DOHH2 (cell line): Measurements from ENCODE around the gene DGKB.

Experiments used
- H3F3A ChIP-seq: fragments of 200-600 bp; sonication (generic), shearing (Covaris generic); 2 replicates; pipeline ENCODE4 v1.6.0; 2016; ENCODE audit warnings: antibody characterized with exemption, mild to moderate bottlenecking; ENCODE audit not compliant: control insufficient read depth, insufficient read depth
- H3K27ac ChIP-seq: fragments of 200-600 bp; sonication (generic); 2 replicates; pipeline ENCODE4 v1.5.1; 2014; ENCODE audit warnings: low read depth, mild to moderate bottlenecking, low read length, moderate library complexity
- H3K27me3 ChIP-seq: fragments of 200-600 bp; sonication (generic); 2 replicates; pipeline ENCODE4 v1.6.1; 2014; ENCODE audit warnings: mild to moderate bottlenecking, low read length, mixed read lengths; ENCODE audit not compliant: control insufficient read depth
- H3K36me3 ChIP-seq: fragments of 200-600 bp; sonication (generic); 2 replicates; pipeline ENCODE4 v1.6.1; 2014; ENCODE audit warnings: mild to moderate bottlenecking, low read length, moderate library complexity, mixed read lengths; ENCODE audit not compliant: control insufficient read depth
- H3K4me1 ChIP-seq: fragments of 200-600 bp; sonication (generic); 2 replicates; pipeline ENCODE4 v1.6.1; 2014; ENCODE audit warnings: mild to moderate bottlenecking, low read length, mixed read lengths; ENCODE audit not compliant: control insufficient read depth
- H3K4me2 ChIP-seq: fragments of 200-600 bp; sonication (generic); 2 replicates; pipeline ENCODE4 v1.6.0; 2014; ENCODE audit warnings: mild to moderate bottlenecking, low read length, moderate library complexity
- H3K4me3 ChIP-seq: fragments of 200-600 bp; sonication (generic); 2 replicates; pipeline ENCODE4 v1.5.1; 2014; ENCODE audit warnings: mild to moderate bottlenecking, low read length, mixed read lengths
- H3K79me2 ChIP-seq: fragments of 200-600 bp; sonication (generic); 2 replicates; pipeline ENCODE4 v1.6.1; 2014; ENCODE audit warnings: mild to moderate bottlenecking, low read length, mixed read lengths; ENCODE audit not compliant: control insufficient read depth
- H3K9me2 ChIP-seq: fragments of 200-600 bp; sonication (generic); replicated peaks from 2 replicates; pipeline ENCODE4 v1.6.1; 2014; ENCODE audit warnings: mild to moderate bottlenecking, low read length, mixed read lengths; ENCODE audit not compliant: control insufficient read depth
- H3K9me3 ChIP-seq: fragments of 200-600 bp; sonication (generic); 2 replicates; pipeline ENCODE4 v1.6.1; 2014; ENCODE audit warnings: antibody characterized with exemption, low read length, mixed read lengths; ENCODE audit not compliant: control insufficient read depth, insufficient read depth
- H4K20me1 ChIP-seq: fragments of 200-600 bp; sonication (generic); 2 replicates; pipeline ENCODE4 v1.6.0; 2014; ENCODE audit warnings: low read depth, mild to moderate bottlenecking, antibody characterized with exemption, low read length, moderate library complexity; ENCODE audit not compliant: control insufficient read depth, insufficient read depth
- EZH2phosphoT487 ChIP-seq: fragments of 200-600 bp; sonication (generic); IDR thresholded peaks from 2 replicates; pipeline ENCODE4 v1.6.1; 2017; ENCODE audit warnings: borderline replicate concordance, mild to moderate bottlenecking, antibody characterized with exemption, low read length, moderate library complexity, mixed read lengths
- TF ChIP-seq, protein P1 (sequence below): fragments of 200-600 bp; sonication (generic); IDR thresholded peaks from one replicate; pipeline ENCODE4 v1.5.1; 2014; ENCODE audit warnings: antibody characterized with exemption, mild to moderate bottlenecking, low read depth, low read length; ENCODE audit not compliant: poor library complexity, severe bottlenecking

Gene DGKB

DNA sequence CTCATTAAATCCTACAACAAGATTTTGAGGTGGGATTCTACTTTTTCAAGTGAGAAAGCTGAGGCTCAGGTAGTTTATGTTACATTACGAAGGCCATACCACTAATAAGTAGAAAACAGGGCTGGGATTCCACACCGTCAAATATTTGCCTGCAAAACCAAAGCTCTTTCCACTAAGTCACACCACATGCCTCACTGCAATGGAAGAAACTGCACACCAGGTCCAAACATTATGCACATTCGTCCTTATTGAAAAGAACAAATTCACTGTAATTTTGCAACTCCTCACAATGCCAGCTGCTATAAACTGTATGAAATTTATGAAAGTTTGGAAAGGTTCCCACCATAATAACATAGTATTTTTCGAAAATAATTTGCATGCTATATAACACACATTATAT, 66.5 kb downstream of the DGKB start:
- no peak overlapping the region for H3K4me2 ChIP-seq
- H3K27me3 ChIP-seq: no peaks in the 10 kb centered on the region
- H3K9me2 ChIP-seq: no peaks in the 10 kb centered on the region
- H4K20me1 ChIP-seq: no peaks in the 10 kb centered on the region
- no peaks in the 10 kb centered on the region for H3K79me2 ChIP-seq
- H3K4me3 ChIP-seq: no peak overlapping the region
- H3K4me1 ChIP-seq: no peaks in the 10 kb centered on the region
- no peaks in the 10 kb centered on the region for H3F3A ChIP-seq
- H3K9me3 ChIP-seq: no peaks in the 10 kb centered on the region
- no peak for TF ChIP-seq EZH2phosphoT487
- TF ChIP-seq, protein P1, sequence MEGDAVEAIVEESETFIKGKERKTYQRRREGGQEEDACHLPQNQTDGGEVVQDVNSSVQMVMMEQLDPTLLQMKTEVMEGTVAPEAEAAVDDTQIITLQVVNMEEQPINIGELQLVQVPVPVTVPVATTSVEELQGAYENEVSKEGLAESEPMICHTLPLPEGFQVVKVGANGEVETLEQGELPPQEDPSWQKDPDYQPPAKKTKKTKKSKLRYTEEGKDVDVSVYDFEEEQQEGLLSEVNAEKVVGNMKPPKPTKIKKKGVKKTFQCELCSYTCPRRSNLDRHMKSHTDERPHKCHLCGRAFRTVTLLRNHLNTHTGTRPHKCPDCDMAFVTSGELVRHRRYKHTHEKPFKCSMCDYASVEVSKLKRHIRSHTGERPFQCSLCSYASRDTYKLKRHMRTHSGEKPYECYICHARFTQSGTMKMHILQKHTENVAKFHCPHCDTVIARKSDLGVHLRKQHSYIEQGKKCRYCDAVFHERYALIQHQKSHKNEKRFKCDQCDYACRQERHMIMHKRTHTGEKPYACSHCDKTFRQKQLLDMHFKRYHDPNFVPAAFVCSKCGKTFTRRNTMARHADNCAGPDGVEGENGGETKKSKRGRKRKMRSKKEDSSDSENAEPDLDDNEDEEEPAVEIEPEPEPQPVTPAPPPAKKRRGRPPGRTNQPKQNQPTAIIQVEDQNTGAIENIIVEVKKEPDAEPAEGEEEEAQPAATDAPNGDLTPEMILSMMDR: no peak
- no peaks in the 10 kb centered on the region for H3K36me3 ChIP-seq
- no peak overlapping the region for H3K27ac ChIP-seq

DNA sequence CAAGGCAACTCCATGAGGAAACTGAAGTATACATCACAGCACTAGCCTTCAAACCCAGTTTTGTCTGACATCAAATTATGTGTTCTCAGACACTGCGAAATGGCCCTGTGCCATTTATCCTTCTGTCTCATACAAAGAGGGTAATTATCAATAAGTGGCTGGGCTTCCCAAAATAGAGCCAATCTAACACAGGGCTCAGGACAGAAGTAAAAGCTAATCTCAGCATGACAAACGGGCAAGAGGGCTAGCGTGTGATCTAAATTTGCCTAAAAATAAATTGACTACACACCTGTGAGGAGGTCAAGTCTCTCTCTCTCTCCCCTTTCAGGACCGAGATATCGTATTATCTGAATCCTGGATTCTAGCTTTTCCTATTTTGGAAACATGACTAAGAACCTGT, 67.2 kb downstream of the DGKB start:
- Histone ChIP-seq H3K27ac (no peak overlapping the region), H3K9me2 (no peaks in the 10 kb centered on the region), H3K4me2 (no peak overlapping the region), H3K4me3 (no peak overlapping the region), H3F3A (no peaks in the 10 kb centered on the region), H3K9me3 (no peaks in the 10 kb centered on the region), H3K36me3 (no peaks in the 10 kb centered on the region), H3K79me2 (no peaks in the 10 kb centered on the region), H3K27me3 (no peaks in the 10 kb centered on the region), H3K4me1 (no peaks in the 10 kb centered on the region), H4K20me1 (no peaks in the 10 kb centered on the region)
- TF ChIP-seq EZH2phosphoT487: no peak
- TF ChIP-seq, protein P1: no peak

DNA sequence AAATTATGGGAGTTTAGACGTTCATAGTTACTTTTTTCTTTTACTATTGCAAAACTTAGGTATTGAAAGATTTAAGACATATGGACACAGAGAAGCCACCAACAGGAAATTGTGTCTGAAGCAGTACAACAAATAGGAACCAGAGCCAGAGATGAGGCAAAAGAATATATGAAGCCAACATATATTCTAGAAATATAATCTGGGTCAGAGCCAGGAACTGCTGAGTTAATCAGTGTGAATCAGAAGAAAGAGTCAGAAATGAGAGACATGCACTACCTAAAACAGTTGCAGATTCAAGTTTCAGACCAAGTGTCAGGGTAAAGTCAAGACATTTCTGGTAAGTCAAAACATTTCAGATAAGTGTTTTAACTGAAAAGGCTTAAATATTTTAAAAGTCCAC, 67.7 kb downstream of the DGKB start:
- Histone ChIP-seq H3K9me3 (no peaks in the 10 kb centered on the region), H3K79me2 (no peaks in the 10 kb centered on the region), H3K27ac (no peak overlapping the region), H3K9me2 (no peaks in the 10 kb centered on the region), H4K20me1 (no peaks in the 10 kb centered on the region), H3K4me1 (no peaks in the 10 kb centered on the region), H3K4me3 (no peak overlapping the region), H3K36me3 (no peaks in the 10 kb centered on the region), H3F3A (no peaks in the 10 kb centered on the region), H3K4me2 (no peak overlapping the region), H3K27me3 (no peaks in the 10 kb centered on the region)
- no peak for TF ChIP-seq EZH2phosphoT487
- TF ChIP-seq, protein P1: no peak

DNA sequence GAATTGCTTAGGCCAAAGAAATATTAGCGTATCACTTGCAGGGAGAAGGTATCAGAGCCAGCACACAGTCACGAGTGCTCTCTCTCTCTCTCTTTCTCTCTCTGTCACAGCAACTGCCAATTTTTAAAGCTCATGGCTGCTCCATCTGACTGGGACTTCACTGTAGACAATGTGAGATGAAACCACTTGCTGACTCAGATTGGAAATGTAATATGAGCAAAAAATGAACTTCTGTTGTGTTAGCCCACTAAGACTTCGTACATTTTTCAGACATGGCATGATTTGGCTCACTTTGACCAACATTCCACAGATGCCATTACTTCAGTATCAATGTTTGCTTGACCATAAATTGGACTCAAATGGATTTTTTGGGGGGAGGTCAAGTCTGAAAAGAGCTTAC, 68.1 kb downstream of the DGKB start:
- Histone ChIP-seq H3K27me3 (no peaks in the 10 kb centered on the region), H3K79me2 (no peaks in the 10 kb centered on the region), H3K4me2 (no peak overlapping the region), H3K4me3 (no peak overlapping the region), H3K27ac (no peak overlapping the region), H3K9me2 (no peaks in the 10 kb centered on the region), H3K9me3 (no peaks in the 10 kb centered on the region), H3F3A (no peaks in the 10 kb centered on the region), H3K4me1 (no peaks in the 10 kb centered on the region), H4K20me1 (no peaks in the 10 kb centered on the region), H3K36me3 (no peaks in the 10 kb centered on the region)
- TF ChIP-seq, protein P1: no peak
- no peak for TF ChIP-seq EZH2phosphoT487
